GM12873 (cell line): Measurements from ENCODE around the gene DHRS7B.

Experiments used
- CTCF ChIP-seq: IDR thresholded peaks from 2 replicates; pipeline ENCODE4 v1.5.1; 2012; ENCODE audit warnings: low read depth, mild to moderate bottlenecking, moderate library complexity, low read length, control low read depth; ENCODE audit not compliant: insufficient read depth; ENCODE audit errors: missing control alignments

Gene DHRS7B

GRCh38 chr17:21214015-21214776 lies 87.4 kb downstream of the DHRS7B start, which contains the start of gene TMEM11:
Gene TMEM11 (minus strand): TSS chr17:21214161. CDS start chr17:21214152, 9 bp downstream.
- TF ChIP-seq CTCF: no peak

GRCh38 chr17:21214777-21215541 lies 88.2 kb downstream of the DHRS7B start:
- TF ChIP-seq CTCF: no peak

- TF ChIP-seq CTCF: no peak
Observed at GRCh38 chr17:21215935-21216334, 89.2 kb downstream of the DHRS7B start.

- no peak for TF ChIP-seq CTCF
Observed at GRCh38 chr17:21217346-21217745, 90.6 kb downstream of the DHRS7B start.

- TF ChIP-seq CTCF: no peak
Observed at GRCh38 chr17:21218101-21218500, 91.3 kb downstream of the DHRS7B start.

- no peak for TF ChIP-seq CTCF
Observed at GRCh38 chr17:21218831-21219380, 92.1 kb downstream of the DHRS7B start.

GRCh38 chr17:21223086-21223485 lies 96.3 kb downstream of the DHRS7B start:
- TF ChIP-seq CTCF: no peak
